H54 (cell line): Measurements from ENCODE around the gene ITGAE.
A peak's percentile ranks its signal among the peaks of the same experiment; 100 is the strongest.

ENCODE experiments used
- DNase-seq: peaks from one replicate; pipeline ENCODE4 v3.0.0; 2011; ENCODE audit warnings: low spot score, mixed read lengths; ENCODE audit not compliant: insufficient read length
- FAIRE-seq: peaks from 3 replicates; lab custom pipeline; 2011; peaks lifted over from hg19 to GRCh38; lab: Jason Lieb, UNC
- POLR2A ChIP-seq: IDR thresholded peaks from 2 replicates; pipeline ENCODE4 v1.6.1; 2011; ENCODE audit warnings: low read depth, mild to moderate bottlenecking, low read length

Gene ITGAE

DNA sequence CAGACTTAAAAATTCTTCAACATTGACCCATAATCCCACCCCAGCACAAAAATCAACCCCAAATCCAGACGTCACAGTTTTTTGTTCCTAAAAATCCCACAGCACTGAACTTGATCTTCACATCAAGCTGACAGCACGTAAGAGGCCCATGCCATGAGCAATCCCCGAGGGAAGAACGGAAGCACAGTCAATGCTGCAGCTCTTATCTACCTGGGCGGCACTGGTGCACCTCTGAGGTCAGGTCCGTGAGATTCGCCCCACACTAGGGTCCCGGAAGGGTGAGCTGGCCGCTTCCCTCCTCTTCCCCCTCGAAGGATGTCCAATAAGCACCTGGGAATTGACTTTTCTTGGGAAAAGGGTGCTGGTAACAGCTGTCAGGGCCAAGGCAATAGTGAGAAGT is 11.3 kb upstream of the ITGAE start:
- no peak for DNase-seq
- FAIRE-seq = no peak
- no peak for TF ChIP-seq POLR2A

DNA sequence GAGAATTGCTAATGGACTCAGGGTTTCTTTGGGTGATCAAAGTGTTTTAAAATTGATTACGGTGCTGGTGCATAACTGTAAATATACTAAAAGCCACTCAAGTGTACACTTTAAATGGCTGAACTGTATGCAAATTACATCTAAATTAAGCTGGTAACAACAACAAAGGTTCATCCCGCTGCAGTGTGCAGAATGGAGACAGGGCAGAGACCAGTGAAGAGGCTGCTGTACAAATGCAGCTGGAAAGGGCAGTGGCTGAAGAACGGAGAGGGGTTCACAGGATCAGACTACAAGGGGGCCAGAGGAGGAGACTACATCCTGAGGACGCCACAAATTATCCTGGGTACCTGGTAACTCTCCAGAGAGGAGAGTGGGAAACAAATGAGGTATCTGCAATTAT is 9.0 kb upstream of the ITGAE start:
- no peak for TF ChIP-seq POLR2A
- FAIRE-seq (no peak), DNase-seq (no peak)

DNA sequence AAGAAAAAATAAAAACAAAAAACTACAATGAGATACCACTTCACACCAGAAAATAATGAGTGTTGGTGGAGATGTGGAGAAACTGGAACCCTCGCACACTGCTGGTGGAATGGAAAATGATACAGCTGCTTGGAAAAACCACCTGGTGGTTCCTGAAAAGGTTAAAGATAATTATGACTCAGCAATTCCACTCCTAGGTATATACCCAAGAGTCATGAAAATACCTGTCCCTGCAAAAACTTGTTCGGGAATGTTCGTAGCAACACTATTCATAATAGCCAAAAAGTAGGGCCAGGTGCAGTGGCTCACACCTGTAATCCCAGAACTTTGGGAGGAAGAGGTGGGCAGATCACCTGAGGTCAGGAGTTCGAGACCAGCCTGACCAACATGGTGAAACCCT is 8.1 kb upstream of the ITGAE start:
- no peak for TF ChIP-seq POLR2A
- no peak for FAIRE-seq

DNA sequence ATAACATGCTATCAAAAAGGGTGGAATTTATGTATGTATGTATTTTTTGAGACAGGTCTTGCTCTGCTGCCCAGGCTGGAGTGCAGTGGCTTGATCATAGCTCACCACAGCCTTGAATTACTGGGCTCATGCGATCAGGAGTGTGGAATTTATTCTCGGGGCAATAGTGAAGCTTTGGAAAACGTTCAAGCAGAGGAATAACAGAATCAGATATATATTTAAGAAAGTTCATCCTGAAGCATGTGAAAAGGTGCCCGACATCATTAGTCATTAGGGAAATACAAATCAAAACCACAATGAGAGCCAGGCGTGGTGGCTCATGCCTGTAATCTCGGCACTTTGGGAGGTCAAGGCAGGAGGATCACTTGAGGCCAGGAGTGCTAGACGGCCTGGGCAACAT is 7.7 kb upstream of the ITGAE start:
- no peak for DNase-seq
- no peak for FAIRE-seq
- TF ChIP-seq POLR2A = no peak

More for the DNA sequence above, 8.1 kb upstream of the ITGAE start:
- DNase-seq = no peak

DNA sequence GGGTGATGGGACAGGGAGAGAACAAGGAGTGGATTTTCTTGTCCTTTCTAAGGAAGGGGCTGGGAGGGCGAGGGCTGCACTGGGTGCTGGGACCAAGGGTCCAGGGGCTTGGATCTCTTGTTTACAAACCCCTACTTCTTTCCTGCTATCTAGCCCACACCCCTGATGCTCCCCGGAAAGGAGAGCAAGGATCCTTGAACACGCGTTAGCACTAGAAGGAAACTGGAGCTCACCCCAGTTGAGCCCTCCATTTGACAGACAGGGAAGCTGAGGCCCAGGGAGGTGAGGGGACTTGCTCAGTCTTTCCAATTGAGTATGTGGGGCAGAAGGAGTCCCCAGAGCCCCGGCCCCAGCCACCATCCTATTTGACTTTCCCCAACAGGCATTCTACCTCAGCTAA is 4.6 kb upstream of the ITGAE start:
- DNase-seq (no peak), FAIRE-seq (no peak)
- TF ChIP-seq POLR2A = no peak

DNA sequence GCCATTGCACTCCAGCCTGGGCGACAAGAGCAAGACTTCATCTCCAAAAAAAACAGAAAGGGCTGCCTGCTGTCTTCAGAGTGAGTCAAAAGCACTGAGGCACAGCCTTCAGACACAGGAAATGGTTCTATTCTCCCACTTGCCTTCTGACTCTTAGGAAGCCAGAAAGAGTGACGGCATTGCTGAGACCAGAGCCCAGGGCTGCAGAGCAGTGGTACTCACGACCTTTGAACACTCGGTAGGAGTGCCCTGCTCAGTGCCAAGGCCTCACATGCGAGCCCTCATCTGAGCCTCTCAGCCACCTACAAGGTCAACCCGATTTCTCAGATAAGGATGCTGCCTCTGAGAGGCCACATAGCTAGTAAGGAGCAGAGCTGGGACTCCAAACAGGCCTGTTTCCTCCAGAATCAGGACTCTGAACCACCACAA is 3.5 kb upstream of the ITGAE start:
- TF ChIP-seq POLR2A = no peak
- DNase-seq = no peak
- no peak for FAIRE-seq

DNA sequence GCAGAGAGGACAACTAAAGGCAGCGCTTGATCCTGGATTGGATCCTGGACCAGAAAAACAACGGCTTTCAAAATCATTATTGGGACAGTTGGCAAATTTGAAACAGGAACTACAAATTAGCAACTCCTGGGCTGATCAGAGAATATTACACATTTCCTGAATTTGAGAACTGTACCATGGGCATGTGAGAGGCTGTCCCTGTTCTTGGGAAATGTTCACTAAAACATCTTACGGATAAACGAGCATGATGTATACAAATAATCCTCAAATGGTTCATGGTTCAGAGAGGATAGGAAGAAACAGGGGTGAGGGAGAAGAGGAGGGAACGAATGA is 2.3 kb upstream of the ITGAE start:
- no peak for TF ChIP-seq POLR2A
- FAIRE-seq (no peak), DNase-seq (no peak)

DNA sequence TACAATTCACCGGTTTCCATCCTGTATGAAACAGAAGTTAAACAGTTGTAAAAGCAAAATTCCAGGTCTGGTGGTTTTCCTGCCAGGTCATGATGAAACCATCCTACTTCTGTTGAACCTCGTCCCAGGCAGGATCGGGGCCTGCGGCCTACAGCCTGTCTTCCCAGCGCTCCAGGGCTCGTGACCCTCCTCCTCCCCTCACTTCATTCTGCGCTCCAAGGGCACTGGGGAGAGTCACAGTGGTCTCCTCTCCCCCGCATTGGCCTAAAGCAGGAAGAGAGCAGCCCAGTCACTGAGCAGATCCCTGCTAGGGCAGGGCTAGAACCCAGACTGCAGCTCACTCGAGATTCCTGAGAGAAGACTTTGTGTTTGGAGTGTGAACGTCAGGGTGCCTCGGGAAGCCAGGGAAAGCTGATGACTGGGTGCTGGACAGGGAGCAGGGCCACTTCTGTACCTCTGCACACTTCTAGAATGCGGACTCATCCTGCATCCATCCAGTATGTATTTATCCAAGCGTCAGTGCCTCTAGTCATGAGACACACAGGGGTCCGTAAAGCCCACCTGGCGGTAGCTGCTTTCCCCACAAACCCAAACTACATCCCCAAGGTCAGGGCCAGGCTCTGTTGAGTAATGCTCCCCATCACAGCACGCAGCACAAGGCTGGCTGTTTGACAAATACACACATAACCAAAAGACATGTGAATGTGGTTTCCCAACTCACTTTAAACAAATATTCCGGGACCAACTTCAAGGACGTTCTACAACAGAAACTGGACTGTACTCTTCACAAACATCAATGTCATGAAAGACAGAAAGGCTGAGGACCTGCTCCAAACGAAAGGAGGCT is 1.7 kb upstream of the ITGAE start:
- FAIRE-seq (peak; percentile 64), DNase-seq (peak; percentile 60)
- no peak for TF ChIP-seq POLR2A

DNA sequence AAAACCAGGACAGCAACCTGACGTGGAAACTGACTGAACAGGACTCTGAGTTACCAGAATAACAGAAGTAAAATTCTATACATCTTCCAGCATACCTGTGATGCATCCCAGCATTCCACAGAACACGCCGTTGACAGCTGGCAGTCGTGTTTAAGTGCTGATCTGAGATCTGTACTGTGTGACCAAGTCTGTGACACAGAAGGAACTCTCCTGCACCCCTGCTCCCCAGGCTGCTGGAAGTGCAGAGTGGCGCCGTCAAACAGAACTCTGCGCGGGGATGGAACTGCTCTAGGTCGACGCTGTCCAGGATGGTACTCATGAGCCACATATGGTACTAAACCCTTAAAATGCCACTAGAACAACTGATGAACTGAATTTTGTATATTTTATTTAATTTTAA is 804 bp upstream of the ITGAE start:
- TF ChIP-seq POLR2A = no peak
- no peak for FAIRE-seq
- no peak for DNase-seq

DNA sequence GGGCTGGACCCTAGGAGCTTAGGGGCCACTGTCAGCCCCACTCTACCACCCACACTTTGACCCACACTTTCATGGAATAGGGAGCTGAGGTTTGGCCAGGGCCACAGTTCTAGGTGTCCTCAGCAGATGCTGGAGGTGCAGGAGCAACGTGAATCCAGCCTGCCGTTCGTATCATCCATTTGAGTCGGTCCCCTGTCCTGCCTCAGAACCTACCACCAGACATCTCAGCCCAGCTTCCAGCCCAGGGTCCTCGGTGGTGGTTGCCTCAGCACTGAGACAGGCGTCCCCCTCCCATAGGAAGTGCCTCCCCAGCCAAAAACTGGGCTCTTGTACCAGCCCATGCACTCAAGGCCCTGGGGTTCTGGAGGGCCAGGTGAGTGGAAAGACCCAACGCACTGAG is 359 bp upstream of the ITGAE start:
- no peak for DNase-seq
- TF ChIP-seq POLR2A = no peak
- no peak for FAIRE-seq

DNA sequence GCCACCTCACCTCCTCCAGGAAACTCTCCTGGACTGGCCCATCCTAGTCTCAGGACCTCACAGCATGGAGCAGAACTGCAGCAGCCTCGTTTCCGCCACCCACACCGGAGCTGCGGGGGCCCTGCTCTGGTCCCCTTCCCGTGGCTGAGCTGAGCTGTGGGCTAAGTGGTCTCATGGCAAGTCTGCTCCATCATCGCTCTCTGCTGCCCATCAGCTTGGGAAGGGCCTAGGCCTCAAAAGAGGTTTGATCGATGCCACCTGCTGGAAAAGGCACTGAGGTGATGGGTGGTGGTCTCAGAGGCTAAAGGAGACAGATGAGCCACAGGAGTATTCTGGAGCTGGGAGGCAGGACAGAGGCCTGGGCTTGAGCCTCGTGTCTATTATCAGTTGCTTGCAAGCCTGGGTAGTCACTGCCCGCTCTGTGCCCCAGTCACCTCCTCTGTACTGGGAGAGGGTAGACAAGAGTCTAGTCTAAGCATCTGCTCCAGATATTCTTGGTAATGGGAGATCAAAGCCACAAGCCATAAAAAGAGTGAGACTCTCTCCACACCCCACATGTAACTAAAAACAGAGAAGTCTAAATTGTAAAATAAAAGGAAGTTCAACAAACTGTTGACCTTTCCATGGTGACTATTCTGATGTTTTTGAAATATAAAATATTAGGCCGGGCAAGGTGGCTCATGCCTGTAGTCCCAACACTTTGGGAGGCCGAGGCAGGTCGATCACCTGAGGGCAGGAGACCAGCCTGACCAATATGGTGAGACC is 1.6 kb downstream of the ITGAE start:
- no peak for TF ChIP-seq POLR2A
- DNase-seq (no peak), FAIRE-seq (no peak)

DNA sequence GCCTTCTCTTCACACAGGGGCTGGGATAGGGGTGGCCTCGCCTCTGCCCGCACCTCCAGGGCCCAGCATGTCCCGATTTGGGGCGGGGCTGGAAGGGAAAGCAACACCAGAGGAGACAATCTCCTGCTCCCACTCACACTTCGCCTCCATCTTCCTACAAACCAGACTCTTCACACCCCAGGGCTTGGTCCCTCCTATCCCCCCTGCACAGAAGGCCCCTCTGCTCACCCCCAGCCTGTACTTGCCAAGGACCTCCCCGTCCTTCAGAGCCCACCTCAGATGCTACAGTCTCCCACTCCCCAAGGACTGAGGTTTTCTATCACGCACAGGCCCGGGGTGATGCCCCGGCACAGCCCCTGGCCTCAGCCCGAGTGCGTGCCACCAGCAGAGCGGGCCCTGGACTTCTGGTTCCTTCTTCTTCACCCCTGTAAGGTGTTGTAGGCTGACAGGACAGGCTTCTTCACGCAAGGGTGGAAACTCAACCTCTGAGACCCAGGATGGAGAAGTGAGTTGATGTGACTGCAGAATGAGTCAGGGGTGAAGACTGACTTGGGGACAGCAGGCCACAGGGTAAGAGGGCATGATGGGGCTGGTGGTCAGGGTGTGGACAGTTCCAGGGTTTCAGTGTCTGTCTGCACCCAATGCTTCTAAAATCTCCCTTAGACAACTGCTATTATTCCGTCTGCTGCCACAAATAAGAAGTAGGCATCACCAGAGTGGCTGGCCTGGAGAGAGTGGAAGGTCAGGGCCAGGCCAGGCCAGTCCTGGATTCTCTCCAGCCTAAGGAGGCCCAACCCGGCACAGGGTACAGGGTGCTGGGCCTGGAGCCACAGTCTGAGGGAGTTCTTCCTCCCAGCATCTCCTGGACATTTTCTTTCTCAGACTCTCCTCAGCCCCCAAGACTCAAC is 2.5 kb downstream of the ITGAE start:
- FAIRE-seq (no peak), DNase-seq (no peak)
- TF ChIP-seq POLR2A = no peak

DNA sequence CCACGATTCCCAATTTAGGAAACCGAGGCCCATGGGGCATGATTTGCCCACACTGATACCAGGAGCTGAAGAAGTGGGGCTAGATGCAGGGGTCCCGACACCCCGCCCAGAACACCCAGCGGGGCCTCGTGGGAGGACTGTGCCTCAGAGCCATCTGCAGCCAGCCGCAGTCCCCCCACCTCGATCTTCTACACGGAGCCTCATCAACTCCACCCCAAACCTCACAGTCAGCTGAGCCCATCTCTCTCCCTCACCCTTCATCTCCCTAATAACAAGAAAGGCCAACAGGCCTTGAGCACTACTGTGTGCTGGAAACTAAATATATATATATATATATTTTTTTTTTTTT is 4.2 kb downstream of the ITGAE start:
- DNase-seq = no peak
- TF ChIP-seq POLR2A = no peak
- no peak for FAIRE-seq

DNA sequence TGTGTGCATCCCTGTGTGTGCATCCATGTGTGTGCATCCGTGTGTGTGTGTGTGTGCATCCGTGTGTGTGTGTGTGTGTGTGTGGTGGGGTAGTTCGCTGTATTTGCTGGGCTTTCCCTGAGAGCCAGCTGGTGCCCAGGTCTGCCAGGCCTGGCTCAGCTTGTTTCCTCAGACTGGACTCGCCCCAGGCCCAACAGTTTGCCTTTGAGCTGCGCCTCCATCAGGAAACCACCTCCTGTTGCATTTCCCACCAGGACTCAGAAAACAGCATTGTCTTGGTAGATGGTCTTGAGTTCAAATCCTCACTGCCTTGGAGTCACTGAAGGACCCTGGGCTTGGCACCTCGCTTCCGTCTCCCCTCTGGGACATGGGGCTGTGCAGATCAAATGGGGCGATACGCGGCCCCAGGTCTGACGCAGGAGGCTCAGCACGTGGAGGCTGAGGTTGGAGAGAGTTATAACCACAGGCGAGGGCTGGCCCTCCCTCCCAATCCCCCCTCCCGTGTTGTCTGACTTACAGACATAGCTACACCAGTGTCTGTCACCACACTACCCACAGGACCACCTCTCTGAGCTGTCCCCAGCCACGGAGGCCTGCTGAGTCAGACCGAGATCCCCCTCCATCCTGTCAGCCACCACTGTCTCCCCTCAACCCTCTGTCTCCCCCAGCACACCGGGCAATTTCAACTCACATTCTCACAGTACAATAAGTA is 4.7 kb downstream of the ITGAE start:
- no peak for FAIRE-seq
- no peak for TF ChIP-seq POLR2A
- DNase-seq = no peak
